Measurements from ENCODE around the gene GRSF1. TPM values are rescaled to one million over a fixed set of nuclear protein-coding genes. Genes with fewer than 3 reads are reported as not detected.
A peak's percentile ranks its signal among the peaks of the same experiment; 100 is the strongest.
"Not testable (repeated sequence)": the region's sequence is repeated elsewhere in the genome, so short reads cannot be mapped to it uniquely, and the experiment has no call there.

Gene GRSF1
- polyA plus RNA-seq, 12 donors, result 91.2 to 209 (median 165) TPM; not detected in 1

DNA sequence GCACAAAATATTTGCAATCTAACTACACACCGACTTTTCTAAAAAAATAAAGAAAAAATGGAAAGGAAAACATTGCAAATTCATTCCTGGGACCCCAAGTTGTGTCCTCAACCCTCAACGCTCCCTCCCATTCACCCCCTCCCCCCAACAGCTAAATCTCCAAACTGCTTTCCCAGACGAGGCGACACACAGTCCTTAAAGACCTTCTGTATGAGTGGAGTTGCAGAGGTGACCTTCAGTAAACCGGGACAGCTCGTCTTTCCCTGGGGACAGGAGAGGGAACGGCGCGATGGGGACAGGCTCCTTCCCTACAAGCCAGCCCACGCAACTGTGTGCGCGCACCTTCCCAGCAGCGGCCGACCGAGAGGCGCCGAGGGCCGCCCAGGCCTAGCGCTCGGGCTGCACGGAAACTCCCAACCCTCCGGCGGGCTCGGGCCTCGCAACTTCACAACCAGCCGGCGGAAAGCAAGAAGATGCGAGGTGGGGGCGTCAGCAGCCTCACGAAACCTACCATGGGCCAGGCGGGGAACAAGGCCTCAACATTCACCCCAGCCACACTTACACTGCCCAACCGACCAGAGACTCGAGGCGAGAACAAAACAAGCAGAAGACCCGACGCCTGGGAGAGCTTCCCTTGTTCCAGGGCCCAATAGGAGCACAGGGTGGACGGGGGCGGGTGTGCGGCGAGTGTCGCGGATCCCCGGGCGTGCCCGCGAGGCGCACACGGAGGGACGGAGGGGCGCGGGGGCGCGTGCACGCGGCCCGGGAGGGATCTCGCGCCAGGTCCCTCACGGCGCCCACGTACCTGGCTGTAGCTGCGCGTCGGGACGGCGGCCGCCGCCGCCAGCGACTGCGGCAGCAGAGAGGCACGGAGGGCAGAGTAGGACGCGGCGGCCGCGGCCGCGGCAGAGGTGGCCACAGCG is 763 bp downstream of the GRSF1 start:
- peak; percentile 69 for DNase-seq

DNA sequence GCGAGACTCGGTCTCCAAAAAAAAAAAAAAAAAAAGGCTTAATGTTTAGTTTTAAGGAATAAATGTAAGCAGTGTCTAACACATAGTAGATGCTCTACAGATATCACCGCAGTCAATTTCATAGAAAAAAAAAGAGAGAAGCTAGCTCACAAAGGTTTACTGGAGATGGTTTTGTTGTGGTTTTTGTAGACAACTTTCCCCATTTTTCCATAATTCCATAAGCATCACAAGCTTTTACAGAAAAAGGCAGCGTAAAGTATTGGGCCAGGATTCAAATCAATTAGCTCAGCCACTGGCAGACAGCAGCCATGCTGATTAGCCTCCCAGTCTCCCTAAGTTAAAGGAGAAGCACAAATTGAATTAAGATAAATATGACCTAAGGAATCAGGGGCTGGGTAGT is 1.5 kb downstream of the GRSF1 start:
- peak; percentile 31 for DNase-seq

GRCh38 chr4:70836081-70836480 is 3.6 kb downstream of the GRSF1 start:
- no peak for DNase-seq

DNA sequence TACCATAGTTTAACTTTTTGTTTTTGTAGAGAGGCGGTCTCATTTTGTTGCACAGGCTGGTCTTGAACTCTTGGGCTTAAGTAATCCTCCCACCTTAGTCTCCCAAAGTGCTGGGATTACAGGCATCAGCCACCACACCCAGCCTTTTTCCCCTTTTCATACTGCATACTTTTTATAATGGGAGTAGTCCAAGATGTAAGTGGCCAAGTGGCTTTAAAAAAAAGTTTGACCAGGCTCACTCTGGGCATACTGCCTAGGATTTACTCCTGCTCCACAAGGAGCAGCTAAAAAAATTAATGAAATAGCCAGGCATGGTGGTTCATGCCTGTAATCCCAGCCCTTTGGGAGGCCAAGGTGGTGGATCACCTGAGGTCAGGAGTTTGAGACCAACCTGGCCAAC is 6.0 kb downstream of the GRSF1 start:
- no peak for DNase-seq

- DNase-seq, result no peak
These were observed 8.4 kb downstream of the GRSF1 start for GRCh38 chr4:70831293-70831692.

- DNase-seq, result no peak
These were observed 9.6 kb downstream of the GRSF1 start for GRCh38 chr4:70830054-70830453.

DNA sequence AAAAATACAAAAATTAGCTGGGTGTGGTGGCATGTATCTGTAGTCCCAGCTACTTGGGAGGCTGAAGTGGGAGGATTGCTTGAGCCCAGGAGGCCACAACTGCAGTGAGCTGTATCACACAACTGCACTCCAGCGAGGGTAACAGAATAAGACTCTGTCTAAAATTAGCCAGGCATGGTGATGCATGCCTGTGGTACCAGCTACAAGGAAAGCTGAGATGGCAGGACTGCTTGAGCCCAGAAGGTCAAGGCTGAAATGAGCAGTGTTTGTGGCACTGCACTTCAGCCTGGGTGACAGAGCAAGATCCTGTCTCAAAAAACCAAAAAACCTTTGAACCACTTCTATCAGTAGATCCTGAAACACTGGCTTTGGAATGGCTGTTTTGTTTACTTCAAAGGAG is 10.2 kb downstream of the GRSF1 start:
- DNase-seq, result no peak

GRCh38 chr4:70829015-70829414 is 10.7 kb downstream of the GRSF1 start:
- no peak for DNase-seq

DNA sequence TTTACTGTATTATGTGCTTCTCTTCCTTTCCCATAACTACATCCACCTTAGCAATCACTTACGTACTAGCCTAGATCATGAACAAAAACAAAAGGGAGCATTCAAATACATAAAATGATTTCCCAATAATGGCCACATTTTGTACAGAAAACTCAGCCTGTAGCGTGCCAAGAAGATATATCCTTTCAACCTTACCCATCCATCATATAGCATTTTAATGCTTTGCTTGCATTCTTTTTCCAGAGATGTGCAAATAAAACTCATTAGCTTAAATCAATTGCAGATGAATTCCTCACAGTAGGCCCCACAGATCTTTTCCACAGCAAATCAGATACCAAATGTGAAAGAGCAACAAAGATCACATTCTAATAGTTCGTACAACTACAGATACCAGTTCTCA is 20.8 kb downstream of the GRSF1 start:
- DNase-seq, result no peak

- no peak for DNase-seq
These were observed 21.4 kb downstream of the GRSF1 start for GRCh38 chr4:70818173-70818855.

GRCh38 chr4:70816894-70817293 is 22.8 kb downstream of the GRSF1 start:
- DNase-seq, result no peak

GRCh38 chr4:70815370-70815769 is 24.3 kb downstream of the GRSF1 start:
- DNase-seq, result no peak

DNA sequence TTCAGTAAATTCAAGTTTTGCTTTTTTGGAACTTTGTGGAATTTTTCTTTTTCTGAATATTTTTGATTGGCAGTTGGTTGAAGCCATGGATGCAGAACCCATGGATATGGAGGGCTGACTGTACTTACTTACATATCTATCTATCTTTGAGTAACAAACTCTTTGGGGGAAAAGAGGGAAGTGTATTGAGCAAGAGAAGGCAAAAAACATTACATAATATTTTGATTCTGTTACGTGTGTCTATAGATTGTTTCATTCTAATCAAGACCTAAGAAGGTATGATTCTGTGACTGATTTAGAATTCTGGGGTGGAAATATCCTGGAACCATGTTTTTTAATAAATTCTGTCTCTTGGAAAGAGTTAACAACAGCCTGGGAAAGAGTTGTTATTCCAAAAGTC is 31.5 kb downstream of the GRSF1 start:
- no peak for DNase-seq

GRCh38 chr4:70802928-70803580 is 36.6 kb downstream of the GRSF1 start:
- no peak for DNase-seq

DNA sequence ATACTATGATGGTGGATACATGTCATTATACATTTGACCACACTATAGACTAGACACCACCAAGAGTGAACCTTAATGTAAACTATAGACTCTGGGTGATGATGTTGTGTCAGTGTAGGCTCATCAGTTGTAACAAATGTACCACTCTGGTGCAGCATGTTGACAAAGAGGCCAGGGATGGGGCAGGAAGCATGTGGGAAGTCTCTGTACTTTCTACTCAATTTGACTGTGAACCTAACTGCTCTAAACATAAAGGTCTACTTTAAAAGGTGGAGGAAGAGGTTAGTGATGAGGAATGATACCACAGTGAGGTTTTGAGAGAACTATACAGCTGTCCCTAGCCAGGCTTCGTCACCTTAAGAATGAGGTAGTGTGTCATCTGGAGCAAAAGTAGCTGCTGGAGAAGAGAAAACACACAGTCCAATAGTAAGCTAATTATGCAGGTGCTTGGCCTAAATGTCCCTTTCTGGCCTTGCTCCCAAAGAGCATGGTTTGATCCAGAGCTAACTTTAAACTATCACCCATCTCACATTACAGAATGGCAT is 38.4 kb downstream of the GRSF1 start:
- no peak for DNase-seq

DNA sequence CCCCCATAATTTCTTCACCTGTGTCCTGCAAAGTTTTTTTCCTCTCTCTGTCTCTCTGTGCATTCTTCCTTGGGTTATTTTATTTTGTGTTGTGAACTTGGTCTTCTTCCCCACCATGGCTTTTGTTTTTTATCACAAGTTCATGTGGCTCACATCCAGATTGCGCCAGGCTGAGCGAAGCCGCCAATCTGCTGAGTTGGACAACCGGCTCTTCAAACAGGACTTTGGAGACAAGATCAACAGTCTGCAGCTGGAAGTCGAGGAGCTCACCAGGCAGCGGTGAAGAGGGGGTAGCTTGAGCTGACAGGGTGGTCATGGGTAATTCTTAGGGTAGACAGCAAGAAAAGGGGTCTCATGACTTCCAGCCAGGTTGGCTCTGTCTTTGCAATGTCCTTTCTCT is 46.1 kb downstream of the GRSF1 start:
- DNase-seq, result no peak

GRCh38 chr4:70788733-70789132 is 51.0 kb downstream of the GRSF1 start:
- DNase-seq, result no peak

GRCh38 chr4:70787496-70787895 is 52.2 kb downstream of the GRSF1 start:
- no peak for DNase-seq

DNA sequence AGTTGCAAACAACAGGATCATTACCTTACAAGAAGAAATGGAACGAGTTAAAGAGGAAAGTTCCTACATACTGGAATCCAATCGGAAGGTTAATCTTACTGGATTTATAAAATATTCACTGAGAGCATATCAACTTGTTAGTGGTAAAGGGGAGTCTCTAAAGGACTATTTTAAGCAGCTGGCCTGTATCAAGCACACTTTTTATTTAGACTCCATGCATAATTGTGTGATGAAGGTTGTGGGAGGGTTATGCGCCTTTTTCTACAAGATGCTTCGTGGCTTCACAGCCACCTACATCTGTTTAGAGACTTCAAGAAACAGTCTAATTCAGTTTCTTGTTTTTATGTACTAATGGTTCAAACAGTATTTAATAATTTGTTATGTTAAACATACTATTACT is 56.6 kb downstream of the GRSF1 start:
- no peak for DNase-seq

- no peak for DNase-seq
These were observed 60.7 kb downstream of the GRSF1 start for GRCh38 chr4:70778888-70779422.

DNA sequence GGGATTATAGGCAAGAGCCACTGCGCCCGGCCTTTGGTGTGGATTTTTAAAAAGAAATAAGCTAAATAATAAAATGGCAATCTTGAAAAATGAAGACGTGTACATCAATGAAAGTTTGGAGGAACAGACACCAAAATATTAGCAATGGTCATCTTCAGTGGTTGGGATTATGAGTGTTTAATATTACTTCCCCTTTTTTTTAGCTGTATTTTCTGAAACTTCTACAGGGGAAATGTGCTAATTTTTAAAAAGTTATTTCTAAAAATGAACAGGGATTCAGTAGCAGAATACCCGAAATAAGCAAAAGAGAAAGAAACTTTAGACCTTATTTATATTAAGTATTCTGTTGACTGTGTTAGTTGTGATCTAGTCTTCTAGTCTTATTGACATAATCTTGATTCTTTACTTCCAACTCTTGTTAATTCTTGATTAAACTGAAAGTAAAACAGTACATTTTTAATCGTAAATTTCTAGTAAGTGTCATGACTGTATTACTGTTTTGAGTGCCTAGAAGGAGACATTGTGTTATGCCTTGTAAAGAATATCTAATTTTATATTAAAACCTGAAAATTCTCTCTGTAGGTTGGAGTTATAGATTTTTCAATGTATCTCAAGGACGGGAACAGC is 66.6 kb downstream of the GRSF1 start:
- no peak for DNase-seq

- DNase-seq, result not testable (repeated sequence)
These were observed 70.3 kb downstream of the GRSF1 start for GRCh38 chr4:70769396-70769795.
